HG02943 (cell line): ENCODE results near the gene EP400.

Experiments
- ATAC-seq: cut with Tn5 transposase; IDR thresholded peaks from one replicate; pipeline ENCODE4 v1.9.1; 2021; ENCODE audit warnings: mild to moderate bottlenecking, low read depth, moderate library complexity; ENCODE audit not compliant: unreplicated experiment

Gene EP400

DNA sequence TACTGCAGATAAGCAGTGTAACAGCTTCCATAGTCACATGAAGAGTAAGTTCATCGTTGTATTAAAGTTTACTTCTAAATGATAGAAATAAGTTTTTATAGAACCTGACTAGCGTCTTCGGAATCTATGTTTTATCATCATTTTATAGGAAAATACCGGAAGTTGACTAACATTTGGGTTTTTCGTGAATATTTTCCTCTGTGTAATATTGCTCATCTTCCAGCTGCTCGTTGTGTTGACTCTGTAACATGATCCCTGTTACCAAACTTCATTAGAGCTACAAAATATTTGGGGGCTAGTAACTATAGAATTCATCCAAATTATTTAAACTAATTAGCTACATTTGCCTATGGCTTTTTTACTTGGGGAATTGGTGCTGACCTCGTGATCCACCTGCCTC, 157.2 kb downstream of the EP400 start:
- no peak for ATAC-seq

DNA sequence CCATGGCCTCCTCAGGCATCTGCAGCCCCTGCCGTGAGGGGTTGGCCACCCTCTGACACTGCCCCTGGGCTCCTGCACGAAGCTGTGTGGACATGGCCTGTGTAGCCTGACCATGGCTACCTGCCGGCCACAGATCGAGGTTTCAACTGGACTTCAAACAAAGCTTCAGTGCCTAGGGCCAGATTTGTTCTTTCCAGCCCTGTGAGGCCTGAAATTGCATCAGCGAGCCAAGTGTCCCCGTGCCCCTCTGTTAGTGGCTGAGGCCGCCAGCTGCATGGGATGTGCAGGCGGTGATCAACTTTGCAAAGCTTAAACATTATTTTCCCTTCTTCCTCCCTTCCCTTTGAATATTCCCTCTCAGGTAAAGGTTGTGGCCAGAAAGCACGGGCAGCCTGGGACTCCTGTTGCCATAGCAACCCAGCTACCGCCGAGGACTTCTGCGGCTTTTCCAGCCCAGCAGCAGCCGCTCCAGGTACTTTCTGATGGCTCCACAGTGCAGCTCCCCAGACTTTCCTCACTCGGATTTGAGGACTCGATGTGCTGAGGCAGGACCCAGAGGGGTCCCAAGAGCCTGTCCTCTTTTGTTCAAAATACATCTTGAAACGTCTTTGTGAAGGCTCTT, 158.6 kb downstream of the EP400 start:
- no peak for ATAC-seq

DNA sequence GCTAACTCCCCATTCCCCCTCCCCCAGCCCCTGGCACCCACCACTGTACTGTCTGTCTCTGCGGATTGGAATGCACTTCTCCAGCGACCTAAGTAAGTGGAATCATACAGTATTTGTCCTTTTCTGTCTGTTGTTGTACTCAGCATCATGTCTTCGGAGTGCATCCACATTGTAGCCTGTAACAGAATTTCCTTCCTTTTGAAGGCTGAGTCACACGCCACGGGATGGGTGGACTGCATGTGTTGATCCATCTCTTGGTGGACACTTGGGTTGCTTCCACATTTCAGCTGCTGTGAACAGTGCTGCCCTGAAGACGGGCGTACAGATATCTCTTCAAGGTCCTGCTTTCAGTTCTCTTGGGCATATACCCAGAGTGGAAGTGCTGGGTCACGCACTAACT, 160.0 kb downstream of the EP400 start:
- no peak for ATAC-seq

DNA sequence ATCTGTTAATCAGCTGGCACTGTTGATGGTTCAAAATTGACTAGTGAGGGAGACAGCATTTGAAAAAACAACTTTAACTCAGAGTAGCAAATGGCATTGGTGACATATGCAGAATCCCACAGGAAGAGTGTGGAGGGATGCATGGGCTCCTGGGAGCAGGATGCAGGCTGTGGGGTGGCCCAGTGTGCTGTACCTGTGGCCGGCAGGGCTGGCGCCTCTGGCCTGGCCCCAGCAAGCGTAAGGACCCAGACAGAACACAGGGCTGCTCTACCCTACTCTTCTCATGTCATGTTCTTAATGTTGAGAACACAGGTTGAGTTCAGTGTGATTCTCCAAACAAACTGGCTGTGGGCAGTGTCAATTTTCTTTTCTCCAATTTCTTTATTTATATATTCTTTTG, 160.9 kb downstream of the EP400 start:
- ATAC-seq = no peak

DNA sequence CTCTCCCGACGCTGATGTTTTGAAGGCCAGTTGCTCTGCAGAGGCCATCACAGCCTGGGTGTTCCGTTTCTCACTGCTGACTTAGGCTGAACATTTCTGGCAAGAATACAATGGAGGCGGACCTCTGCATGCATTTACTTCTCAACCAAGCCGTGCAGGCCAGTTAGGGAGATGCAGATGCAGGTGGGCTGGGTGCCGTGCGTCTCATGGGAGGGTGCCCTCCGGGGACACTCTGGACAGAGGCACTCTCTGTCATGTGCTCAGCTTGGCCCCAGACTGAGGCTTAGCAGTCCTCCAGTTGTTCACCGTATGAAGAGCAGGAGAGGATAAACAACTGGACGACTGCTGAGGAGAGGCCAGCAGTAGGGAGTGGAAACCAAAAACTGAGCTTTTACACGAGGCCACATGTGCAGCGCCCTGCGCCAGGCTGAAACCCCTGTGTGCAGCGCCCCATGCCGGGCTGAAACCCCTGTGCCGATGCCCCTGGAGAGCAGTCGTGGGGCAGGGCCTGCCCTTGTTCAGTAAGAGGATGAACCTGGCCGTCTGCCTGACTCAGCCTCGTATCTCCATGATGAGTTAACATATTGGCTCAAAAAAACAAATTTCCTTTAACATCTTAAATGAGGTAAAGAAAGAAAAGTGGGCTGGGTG, 162.0 kb downstream of the EP400 start:
- ATAC-seq = no peak

DNA sequence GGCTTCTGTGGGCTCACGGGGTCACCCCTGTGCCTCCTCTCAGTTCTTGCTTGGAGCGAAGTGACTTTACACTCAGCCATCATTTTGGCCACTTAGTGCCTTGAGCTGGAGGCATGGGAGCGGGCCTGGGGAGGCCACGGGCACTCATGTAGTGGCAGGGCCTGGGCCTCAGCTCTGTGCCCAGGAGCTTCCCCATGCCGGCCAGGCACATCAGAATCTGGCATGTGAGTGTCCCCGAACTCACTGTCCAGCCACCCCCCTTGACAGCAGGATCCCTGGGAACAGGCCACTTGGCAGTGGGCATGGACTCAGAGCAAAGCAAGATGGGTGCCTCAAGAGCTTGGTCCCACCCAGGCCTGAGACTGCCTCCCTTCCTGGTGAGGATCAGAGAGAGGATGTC, 164.9 kb downstream of the EP400 start:
- no peak for ATAC-seq

DNA sequence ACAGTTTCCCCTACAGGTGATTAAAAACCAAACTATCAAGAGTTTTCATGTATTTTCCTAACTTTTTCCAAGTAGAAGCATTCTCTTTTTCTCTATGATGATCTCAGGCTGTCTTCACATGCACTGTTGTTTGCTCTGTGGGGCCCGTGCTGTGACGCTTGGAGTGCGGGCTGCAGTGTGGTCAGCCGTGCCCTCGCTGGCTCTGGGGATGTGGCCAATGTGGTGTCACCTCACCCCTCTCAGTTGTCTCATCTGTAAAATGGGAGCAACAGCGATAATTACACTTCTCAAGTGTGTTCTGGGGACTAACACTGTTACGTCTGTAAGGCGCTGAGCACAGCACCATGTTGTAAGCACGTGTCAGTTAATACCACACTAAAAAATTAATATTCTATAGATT, 165.8 kb downstream of the EP400 start:
- ATAC-seq = no peak

DNA sequence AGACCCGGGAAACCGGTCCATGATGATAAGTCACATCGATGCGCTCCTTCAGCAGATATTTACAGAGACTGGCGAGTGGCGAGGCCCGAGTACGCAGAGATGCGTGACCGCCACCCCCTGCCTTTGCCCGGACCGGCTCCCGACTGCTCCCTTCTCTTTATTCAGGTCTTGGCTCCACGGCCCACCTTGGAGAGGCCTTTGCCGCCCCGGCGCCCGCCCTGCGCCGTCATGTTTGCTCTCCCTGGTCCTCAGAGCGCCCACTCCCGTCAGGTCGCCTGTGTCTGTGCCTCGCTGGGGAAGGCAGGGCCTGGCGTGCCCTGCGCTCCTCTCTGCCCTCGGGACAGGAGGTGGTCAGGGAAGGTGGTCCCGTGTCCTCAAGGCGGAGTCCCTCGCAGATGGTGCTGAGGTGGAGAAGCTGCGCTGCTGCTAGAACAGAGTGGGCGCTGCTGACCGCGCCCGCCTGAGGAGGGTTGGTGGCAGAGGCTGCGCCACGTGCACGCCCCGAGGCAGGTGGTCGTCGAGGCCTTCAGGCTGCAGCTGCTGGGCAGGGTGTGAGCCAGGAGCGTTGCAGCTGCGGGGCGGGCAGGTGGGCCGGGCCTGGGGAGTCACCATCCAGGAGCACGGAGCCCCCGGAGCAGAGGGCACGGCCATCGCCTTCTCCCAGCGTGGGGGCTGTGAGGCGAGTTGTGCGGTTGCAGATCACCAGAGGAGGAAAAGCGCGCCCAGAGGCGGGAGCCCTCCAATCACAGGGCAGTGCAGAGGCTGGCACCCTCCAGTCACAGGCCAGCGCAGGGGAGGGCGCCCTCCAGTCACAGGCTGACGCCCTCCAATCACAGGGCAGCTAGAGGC, 167.2 kb downstream of the EP400 start:
- ATAC-seq = no peak

DNA sequence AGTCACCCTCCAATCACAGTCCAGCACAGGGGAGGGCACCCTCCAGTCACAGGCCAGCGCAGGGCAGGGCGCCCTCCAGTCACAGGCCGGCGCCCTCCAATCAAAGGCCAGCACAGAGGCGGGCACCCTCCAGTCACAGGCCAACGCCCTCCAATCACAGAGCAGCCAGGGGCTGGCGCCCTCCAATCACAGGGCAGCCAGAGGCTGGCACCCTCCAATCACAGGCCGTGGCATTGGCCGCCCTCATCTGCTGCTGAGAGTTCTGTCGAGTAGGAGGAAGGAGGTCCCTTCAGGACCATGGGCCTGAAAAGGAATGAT, 167.8 kb downstream of the EP400 start:
- ATAC-seq = no peak

DNA sequence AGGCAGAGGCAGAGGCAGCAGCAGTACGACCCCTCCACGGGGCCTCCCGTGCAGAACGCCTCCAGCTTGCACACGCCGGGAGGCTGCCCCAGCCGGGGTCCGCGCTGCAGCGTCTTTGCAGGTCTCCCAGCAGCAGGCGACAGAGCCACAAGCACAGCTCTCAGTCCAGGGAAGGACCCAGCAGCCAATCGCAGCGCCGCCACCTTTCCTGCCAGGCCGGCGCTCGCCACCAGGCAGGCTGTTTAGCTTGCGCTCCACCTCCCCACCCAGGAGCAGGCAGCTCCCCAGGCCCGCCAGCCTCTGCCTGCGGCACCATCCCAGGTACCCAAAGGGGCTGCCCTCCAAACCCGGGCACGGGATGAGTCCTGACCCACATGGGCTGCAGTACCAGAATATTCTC, 169.1 kb downstream of the EP400 start:
- no peak for ATAC-seq

DNA sequence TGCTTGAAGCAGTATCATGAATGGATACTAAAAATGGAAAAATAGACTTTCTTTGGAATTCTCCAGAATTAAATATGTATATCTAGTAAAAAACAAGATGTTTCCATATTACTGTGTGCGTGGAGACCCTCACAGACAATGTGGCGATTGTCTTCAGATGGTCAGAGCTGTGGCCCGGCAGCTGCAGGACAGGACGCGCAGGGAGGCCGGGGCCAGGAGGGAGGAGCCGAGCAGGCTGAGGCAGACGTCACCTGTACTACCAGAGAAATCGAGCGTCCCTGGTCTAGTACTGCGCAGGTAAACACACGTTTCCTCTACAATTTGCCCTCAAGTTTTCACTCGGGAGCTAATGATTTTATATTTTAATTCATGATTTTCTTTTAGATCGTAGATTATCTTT, 171.5 kb downstream of the EP400 start:
- ATAC-seq = no peak

DNA sequence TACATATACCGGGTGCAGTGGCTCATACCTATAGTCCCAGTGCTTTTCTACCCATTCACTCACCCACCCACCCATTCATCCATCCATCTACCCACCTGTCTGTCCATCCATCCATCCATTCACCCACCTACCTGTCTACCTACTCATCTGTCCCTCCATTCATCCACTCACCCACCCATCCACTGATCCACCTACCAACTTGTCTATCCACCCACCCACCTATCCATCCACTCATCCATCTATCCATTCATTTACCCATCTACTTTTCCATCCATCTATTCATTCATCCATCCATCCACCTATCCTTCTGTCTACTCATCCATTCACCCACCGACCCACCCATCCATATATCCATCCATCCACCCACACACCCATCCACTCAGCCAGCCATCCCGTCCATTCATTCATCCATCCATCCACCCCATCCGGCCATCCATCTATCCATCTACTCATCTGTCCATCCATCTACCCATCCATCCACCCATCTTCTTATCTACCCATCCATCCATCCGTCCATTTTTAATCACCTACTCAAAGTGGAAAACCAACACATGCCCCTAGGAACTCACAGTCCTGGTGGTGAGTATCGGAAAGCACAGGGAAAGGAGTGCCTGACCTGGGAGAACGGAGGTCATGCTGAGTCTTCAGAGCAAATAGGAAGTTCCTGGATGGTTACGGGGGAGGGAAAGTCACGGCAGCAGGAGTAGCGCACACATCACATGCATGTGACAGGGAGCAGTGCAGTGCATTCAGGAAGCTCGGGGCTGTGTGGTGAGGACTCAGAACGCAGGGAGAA, 174.4 kb downstream of the EP400 start:
- ATAC-seq = no peak

DNA sequence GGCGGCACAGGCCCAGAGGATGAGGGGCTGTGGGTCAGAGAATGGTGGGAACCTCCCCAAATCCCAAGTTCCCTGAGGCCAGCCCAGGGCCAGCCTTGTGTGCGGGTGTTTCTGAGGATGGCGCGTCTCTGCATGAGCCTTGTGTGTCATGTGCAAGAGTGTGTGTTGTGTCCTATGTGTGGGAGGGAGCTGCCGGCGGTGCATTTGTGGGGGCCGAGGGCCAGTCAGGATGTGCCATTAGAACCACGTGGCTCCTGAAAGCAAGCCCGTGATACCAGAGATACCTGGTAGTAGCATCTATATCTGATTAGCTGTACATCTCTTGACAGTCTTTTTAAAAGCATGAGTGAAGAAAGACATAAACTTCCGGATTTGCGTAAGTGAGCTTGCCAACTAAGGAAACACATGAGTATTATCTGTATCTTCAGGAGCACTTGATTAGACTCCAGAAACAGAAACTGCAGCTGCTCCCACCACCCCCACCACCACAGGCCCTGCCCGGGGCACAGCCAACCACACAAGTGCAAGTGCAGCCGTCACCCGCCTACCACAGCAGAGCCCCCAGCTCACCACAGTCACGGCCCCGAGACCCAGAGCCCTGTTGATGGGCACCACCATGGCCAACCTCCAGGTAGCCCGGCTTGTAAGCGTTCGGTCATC, 175.2 kb downstream of the EP400 start:
- ATAC-seq = no peak

DNA sequence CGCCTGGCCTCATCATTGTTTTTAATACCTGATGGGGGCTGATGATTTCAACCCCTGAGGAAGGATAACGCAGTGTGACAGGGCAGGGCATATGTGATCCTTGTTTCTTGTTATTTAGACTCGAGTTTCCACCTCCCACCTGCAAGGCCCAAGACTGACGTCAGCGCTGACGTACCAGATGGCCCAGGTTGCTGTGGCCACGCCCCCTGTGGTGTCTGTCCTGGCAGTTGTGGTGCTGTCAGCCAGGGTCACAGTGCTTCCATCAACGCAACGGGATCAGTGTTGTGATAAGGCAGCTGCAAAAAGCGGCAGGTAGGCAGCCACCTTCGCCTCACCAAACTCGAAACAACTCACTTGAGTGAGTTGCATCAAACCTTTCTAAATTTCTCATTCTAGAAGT, 176.0 kb downstream of the EP400 start:
- no peak for ATAC-seq

DNA sequence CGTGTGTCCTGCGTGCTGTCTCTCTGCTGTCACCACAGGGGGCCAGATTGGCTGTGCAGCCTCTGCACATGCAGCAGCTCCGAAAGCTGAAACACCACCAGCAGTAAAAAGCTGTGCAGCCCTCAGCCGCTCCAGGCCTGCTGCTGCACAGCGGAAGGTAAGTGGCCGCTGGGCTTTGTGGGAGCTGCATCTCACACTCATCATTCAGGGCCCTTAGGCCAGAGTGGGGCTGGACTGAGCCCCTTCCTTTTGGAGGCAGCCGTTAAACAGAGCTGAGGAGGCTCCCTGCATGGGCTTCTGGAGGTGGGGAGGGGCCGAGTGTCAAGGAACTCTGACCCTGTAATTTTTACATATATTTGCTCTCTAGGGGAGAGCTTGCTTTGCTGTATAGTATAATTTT, 177.3 kb downstream of the EP400 start:
- ATAC-seq = no peak

DNA sequence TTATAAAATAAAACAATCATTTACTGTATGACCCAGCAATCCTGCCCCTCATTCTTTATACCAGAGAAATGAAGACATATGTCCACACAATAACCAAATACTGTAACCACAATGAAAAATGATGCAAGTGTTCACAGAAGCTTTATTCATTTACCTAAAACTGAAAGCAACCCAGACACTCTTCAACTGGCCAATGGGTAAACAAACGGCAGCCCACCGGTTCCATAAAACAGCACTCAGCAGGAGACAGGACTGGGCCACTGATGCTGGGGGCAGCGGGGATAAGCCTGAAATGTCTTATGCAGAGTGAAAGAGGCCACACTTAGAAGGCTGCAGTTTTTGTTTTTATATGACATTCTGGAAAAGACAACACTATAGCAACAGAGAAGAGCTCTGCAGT, 179.3 kb downstream of the EP400 start:
- ATAC-seq = no peak

DNA sequence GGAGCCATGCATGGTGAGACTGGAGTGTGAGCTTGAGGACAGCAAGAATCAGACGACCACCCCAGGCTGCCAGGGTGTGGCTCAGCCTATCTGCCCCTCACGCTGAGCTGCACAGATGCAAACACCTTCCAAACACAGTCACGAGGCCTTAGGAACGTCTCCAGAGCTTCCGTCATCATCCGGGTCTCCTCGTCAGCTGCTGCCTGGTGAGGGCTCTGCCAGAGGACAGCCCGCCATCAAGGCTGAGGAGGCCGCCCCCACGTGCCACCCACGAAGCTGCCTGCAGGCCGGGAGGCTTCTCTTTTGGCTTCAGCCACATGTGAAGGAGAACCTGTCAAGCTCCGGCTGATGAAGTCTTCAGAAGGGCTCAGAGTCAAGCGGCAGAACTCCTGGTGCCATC, 180.9 kb downstream of the EP400 start:
- no peak for ATAC-seq
